Measurements from ENCODE around the gene NTPCR. TPM values are rescaled to one million over a fixed set of nuclear protein-coding genes. Genes with fewer than 3 reads are reported as not detected.

NTPCR gene
- total and polyA plus RNA-seq, 2 donors from 2014 or later, result 40.2 to 95.7 TPM

- FAIRE-seq (no peak), DNase-seq (no peak)
- TF ChIP-seq CTCF (IDR thresholded peaks at IDR 0.05; ENCODE audit: borderline replicate concordance, extremely low read depth, insufficient read depth), result no peak
- H3K9me3 ChIP-seq (ENCODE audit: control insufficient read depth in 2 of 3, insufficient read depth in 1 of 3, low read length in 3 of 3), result no peaks in the 10 kb centered on the region
- H3K27me3 ChIP-seq (ENCODE audit: control insufficient read depth, insufficient read depth, low read length), result no peaks in the 10 kb centered on the region
- H3K4me1 ChIP-seq (ENCODE audit: control insufficient read depth in 2 of 3, insufficient read depth in 2 of 3, low read depth in 1 of 3, low read length in 3 of 3), result no peaks in the 10 kb centered on the region
- no peak overlapping the region for H3K27ac ChIP-seq (ENCODE audit: low read depth in 2 of 2, low read length in 2 of 2)
- intact Hi-C loops (cut with DNase I), result no loop called here
- H3K36me3 ChIP-seq (ENCODE audit: control insufficient read depth in 2 of 3, insufficient read depth in 3 of 3, low read length in 3 of 3), result peaks cover 0 to 14% (median 3%) of the 10 kb centered on the region in 3 donors
- no peak overlapping the region for H3K4me3 ChIP-seq (ENCODE audit: low read length in 3 of 3)
- no peak overlapping the region for H3K9ac ChIP-seq (ENCODE audit: low read length in 3 of 3)
Measured at GRCh38 chr1:232996143-232996542, 45.7 kb downstream of the NTPCR start.

- H3K36me3 ChIP-seq (ENCODE audit: control insufficient read depth in 2 of 3, insufficient read depth in 3 of 3, low read length in 3 of 3), result peaks cover 0 to 14% (median 3%) of the 10 kb centered on the region in 3 donors
Measured at GRCh38 chr1:232998138-232998537, 47.7 kb downstream of the NTPCR start.

GRCh38 chr1:232998646-232999045, 48.2 kb downstream of the NTPCR start:
- no peak for FAIRE-seq

More at GRCh38 chr1:232998138-232998537, 47.7 kb downstream of the NTPCR start:
- Histone ChIP-seq H3K9ac (ENCODE audit: low read length in 3 of 3) (no peak overlapping the region), H3K4me1 (ENCODE audit: control insufficient read depth in 2 of 3, insufficient read depth in 2 of 3, low read depth in 1 of 3, low read length in 3 of 3) (no peaks in the 10 kb centered on the region), H3K27ac (ENCODE audit: low read depth in 2 of 2, low read length in 2 of 2) (no peak overlapping the region), H3K9me3 (ENCODE audit: control insufficient read depth in 2 of 3, insufficient read depth in 1 of 3, low read length in 3 of 3) (no peaks in the 10 kb centered on the region), H3K27me3 (ENCODE audit: control insufficient read depth, insufficient read depth, low read length) (no peaks in the 10 kb centered on the region), H3K4me3 (ENCODE audit: low read length in 3 of 3) (no peak overlapping the region)
- intact Hi-C loops (cut with DNase I), result no loop called here
- no peak for TF ChIP-seq CTCF (IDR thresholded peaks at IDR 0.05; ENCODE audit: borderline replicate concordance, extremely low read depth, insufficient read depth)
- FAIRE-seq, result no peak
- no peak for DNase-seq

More at GRCh38 chr1:232998646-232999045, 48.2 kb downstream of the NTPCR start:
- Histone ChIP-seq H3K27ac (ENCODE audit: low read depth in 2 of 2, low read length in 2 of 2) (no peak overlapping the region), H3K36me3 (ENCODE audit: control insufficient read depth in 2 of 3, insufficient read depth in 3 of 3, low read length in 3 of 3) (peaks cover 0 to 14% (median 3%) of the 10 kb centered on the region in 3 donors), H3K4me3 (ENCODE audit: low read length in 3 of 3) (no peak overlapping the region), H3K9ac (ENCODE audit: low read length in 3 of 3) (no peak overlapping the region), H3K27me3 (ENCODE audit: control insufficient read depth, insufficient read depth, low read length) (no peaks in the 10 kb centered on the region), H3K9me3 (ENCODE audit: control insufficient read depth in 2 of 3, insufficient read depth in 1 of 3, low read length in 3 of 3) (no peaks in the 10 kb centered on the region), H3K4me1 (ENCODE audit: control insufficient read depth in 2 of 3, insufficient read depth in 2 of 3, low read depth in 1 of 3, low read length in 3 of 3) (no peaks in the 10 kb centered on the region)
- TF ChIP-seq CTCF (IDR thresholded peaks at IDR 0.05; ENCODE audit: borderline replicate concordance, extremely low read depth, insufficient read depth), result no peak
- no peak for DNase-seq
- intact Hi-C loops (cut with DNase I), result no loop called here
